Hematopoietic multipotent progenitor cell treated with erythropoietin and hydrocortisone succinate and interleukin-3 and kit ligand, for 4 days (in vitro differentiated cells): ENCODE data around the gene LUZP2.
A peak's percentile ranks its signal among the peaks of the same experiment; 100 is the strongest.

Source experiments
- DNase-seq: peaks from one replicate; pipeline ENCODE4 v3.0.0-alpha.2; 2015

The LUZP2 gene

DNA sequence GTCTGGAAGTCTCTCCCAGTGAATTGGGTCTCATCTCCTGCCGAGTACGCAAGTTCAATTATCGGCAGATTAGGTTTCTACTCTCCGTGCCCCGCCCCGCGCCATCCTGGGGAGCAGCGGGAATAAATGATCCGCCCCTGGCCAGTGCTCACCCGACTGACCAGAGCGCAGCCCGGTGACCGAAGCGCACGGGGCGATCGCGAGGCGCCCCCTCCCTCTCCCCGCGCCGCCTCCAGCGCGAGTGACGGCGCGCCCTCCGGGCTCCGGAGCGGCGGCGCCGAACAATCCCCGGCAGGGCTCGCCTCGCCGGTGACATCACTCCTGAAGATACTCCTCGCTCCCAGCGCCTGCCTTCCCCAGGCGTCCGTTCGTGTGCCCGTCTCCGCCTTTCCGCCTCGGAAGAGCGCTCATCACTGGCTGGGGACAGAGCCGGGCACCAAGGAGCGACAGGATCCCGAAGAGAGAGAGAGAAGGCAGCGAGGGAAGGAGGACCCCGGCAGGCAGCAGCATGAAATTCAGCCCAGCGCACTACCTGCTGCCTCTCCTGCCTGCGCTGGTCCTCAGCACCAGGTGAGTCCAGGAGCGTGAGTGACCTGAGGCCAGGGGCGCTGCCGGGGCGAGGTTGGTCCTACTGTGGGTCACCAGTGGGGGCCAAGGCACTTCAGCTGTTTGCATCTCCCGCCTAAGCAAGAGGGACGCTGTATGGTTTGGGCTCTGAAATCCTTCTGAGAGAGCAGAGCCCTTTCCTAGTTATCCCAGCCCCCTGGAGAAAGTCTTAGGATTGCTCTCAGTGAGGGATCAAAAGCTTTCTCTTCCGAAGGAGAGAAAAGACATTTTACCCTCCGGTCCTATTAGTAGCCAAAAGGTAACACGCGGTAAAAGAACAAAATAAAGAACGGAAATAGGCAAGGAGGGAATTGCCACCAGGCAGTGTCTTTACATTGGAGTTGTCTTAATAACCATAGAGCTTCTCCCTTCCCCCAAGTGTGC, at the start of gene LUZP2:
TSS of gene LUZP2 (plus strand) at position 318 of the 990 bp plus-strand sequence.
- peak; percentile 3 for DNase-seq

DNA sequence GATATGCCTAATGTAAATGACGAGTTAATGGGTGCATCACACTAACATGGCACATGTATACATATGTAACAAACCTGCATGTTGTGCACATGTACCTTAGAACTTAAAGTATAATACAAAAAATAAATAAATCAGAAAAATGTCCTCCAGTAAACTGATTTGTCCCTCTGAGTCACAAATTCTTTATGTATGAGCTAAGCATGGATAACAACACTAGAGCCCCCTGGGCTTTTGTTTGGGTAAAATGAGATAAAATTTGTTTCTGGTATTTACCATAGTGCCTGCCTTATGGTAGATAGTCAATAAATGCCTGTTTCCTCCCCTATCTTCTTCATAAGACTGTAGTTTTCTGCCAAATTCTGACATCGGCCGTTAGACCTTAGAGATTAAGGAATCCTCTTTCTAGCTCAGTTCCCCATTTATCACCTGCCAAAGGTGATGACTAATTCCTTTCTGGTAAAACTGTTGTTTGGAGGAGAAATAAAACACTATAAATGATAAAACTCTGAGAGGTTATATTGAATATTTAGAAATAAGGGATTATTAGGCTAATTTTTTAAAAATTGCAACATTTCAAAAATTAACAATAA, 43.6 kb upstream of the LUZP2 start:
- no peak for DNase-seq

DNA sequence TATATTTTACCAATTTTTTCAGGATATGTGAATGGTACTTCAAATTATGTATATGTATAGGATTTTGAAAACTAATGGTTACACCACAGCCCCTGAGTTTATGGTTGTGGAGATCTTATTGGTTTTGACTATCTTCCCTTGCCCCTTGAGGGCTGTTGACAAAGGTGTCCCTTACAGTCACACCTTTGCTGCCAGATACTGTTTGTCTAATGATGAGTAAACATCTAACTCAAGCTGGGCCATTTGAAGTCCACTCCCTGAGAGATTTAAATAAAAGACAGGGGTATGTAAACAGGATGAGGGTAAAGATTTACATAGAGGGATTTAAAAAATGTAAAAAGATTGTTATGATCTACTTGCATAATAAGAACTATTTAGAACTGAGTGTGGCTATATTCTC, 38.9 kb upstream of the LUZP2 start:
- DNase-seq: no peak

DNA sequence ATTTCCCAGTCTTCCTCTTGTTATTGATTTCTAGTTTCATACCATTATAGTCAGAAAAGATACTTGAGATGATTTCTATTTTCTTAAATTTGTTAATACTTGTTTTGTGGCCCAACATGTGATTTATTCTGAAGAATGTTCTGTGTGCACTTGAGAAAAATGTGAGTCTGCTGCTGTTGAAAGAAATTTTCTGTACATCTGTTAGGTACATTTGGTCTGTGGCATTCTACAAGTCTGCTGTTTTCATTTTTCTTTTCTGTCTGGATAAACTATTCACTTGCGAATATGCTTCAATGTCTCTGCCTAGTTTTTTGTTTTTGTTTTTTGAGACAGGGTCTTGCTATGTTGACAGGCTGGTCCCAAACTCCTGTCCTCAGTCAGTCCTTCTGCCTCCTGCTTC, 26.4 kb upstream of the LUZP2 start:
- DNase-seq: no peak

DNA sequence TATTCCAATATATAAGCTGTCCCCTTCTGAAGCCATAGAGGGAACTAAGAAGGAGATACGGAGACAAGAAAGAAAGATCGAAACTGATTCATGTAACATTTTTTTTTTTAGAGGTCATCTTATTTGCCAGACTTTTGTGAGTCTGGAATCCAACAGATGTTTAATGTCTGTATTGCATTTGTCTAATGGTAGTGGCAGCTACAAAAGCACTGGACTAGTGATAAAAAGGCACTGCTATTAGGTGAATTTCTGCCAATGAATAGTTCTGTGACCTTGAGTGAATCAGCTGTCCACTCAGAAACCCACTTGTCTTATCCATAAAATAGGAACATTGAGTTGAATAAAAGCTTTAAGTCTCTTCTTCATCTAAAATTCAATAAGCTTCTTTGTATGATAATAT, 25.8 kb upstream of the LUZP2 start:
- DNase-seq: no peak

DNA sequence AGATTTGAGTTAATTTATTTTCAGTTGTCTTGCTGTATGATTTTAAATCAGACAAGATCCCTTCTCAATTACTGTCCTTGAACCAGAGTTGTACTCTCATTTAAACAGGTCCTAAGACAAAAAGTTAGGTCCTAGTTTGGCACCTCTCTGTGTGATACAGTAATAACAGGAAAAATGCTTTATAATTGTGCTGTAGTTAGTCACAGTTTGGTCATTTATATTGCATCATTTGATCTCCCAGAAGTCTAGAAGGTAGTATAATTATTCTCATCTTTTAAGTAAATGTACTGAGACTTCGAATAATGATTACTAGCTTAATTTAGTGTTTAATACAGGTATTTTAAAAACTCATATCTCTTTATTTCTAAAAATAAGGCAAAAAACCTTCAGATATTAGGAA, 18.1 kb upstream of the LUZP2 start:
- DNase-seq: no peak

DNA sequence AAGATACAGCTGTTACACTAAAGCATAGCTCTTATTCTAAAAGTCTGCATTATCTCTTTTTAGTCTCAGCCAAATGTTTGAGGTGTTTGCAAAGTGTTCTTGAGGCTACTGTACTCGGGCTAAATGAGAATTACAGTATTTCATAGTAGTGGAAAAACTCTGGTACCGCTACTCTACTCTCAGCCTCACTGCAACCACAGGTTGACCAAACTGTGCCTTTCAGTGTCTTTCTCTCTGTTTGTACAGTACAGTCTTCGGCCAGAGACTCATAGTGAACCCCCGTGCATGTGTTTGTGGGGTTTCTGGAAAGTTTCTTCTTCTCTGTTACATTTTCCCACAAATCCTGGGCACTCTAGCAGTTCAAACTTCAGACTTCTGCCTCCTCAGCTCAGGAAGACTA, 7.4 kb upstream of the LUZP2 start:
- no peak for DNase-seq

DNA sequence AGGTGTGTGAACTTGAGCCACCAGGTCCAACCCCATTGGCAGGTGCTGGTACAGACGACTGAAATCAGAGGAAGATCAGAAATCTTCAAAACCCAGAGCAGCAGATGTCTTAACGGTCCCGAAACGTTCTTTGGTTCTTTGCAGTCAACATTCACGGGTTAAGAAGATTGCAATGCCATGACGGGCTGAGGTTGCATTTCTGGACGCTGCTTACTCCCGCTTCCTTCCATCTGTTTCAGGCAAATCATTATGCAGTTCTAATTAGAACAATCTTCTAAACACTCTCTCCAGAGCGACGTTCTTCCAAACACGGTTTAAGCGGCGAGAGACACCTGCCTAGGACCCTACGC, 492 bp upstream of the LUZP2 start:
- DNase-seq: no peak

DNA sequence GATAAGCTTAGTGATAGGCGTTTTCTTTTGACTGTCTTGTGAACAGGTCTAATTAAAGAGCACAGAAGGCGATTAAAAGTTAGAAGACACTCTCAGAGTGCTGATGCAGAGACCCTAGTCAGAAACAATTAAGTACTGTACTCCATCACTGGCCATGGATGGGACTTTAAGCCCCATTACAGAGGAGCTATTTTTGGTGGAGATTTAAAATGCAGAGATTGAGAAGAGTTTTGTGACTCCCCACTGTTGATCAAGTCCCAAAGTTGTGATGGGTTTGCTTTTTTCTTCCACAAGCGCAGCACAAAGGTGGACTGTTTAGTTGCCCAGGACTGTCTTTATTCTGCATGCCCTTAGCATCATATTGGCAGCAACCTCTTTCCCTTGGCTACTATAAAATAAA, 978 bp downstream of the LUZP2 start:
- no peak for DNase-seq

DNA sequence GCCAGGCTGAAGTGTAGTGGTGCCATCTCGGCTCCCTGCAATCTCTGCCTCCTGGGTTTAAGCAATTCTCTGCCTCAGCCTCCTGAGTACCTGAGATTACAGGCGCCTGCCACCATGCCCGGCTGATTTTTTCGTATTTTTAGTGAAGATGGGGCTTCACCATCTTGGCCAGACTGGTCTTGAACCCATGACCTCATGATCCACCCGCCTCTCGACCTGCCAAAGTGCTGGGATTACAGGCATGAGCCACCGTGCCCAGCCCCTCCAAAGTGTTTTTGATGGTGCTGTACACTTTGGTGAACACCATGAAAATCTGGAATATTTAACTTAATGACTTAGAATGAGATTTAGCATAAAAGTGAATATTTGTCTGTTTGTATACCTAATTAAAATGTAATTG, 5.6 kb downstream of the LUZP2 start:
- no peak for DNase-seq

DNA sequence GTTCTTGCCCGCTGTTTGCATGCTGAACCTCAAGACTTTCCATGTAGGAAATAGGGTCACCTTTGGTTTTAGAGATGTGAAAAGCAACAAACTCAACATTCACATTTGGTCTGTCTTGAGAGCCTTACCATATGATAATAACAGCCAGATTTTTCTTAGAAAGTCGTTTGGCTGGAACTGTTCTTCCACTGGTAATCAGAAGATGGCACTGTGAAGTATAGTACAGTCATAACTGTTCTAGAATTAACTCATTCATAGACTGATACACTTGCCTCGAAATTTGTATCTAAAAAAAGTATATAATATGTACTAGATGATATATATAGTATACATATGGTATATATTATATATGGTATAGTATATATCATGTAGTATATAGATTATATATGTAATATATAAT, 12.3 kb downstream of the LUZP2 start:
- peak; percentile 2 for DNase-seq

DNA sequence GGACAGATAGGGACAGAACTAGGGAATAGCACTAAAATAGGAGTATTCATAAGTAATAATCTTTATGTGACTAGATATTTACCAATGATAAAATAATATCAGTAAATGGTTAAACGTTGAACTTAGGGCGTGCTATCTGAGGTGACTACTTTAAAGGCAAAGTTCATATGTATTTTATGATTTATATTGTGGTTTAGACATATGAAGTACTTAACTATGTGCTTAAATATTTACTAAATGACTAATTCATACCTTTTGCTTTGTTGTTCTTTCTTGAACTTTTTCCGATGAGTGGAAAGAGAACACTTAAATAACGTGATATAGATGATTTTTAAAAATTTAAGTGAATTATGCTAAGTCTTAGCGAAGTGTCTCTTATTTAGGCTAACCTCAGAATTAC, 14.7 kb downstream of the LUZP2 start:
- DNase-seq: no peak

DNA sequence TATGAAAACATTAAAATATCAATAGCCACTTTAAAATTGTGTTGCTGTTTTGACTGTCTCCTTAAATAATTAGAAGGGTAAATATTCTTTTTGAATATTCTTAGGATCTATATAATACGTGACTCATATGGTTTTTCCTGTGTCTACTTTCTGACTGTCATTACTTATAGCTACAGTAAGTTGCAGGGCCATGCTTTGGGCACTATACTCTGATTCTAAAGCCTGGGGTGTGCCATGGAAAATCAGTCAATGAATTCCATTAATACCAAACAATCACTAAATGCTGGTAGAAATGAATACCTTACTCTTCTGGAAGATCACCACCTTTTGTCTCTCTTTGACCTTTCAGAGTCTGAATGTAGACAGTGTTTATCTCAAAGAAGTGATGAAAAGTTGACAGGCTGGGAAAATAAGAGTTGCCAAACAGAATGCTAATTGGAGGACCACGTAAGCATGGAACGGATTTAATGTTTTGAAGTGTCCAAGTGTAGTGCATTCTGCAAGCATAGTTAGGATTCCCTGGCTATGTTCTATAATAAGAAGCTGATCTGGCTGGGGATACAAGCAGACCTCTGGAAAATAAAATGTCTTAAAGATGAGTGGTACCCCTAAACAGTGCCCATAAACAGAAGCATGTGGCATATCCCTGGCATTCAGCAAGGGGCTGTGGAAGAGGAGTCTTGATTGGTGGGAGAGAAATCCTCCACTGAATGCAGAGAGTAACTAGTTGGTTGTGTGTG, 16.8 kb downstream of the LUZP2 start:
- no peak for DNase-seq

DNA sequence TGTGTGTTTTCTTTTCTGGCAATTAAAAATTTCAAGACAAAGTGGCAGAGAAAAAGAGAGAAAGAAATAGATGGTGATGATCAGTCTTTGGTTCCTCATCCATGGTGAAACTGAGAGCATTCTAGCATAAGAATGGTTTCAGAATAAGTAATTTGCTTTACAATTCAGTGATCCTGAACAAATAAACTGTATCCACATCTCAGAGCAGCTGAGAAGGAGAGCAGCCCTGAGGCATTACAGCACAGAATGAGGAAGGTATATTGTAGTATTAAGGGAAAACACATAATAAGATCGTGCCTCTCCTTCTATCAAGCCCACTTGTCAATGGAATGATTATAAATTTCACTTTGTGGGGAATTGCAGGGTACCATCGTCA, 17.4 kb downstream of the LUZP2 start:
- no peak for DNase-seq

DNA sequence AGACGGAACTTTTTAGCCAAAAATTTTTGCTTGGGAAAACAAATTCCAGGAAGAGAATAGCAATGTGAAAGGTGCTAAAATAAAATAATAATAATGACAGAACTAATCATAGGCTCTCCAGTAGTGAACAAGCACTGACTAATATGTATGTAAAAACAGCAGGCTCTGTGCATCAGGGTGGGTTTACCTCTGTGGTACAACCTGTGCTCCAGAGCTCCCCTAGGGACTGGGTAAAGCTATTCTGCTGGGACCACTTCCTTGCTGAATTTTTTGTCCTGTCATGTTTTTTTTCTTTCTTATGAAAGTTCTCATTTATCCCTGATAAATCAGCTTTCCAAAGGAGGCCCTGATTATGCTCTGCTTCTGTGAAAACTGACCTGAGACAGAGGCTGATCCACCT, 18.8 kb downstream of the LUZP2 start:
- no peak for DNase-seq

DNA sequence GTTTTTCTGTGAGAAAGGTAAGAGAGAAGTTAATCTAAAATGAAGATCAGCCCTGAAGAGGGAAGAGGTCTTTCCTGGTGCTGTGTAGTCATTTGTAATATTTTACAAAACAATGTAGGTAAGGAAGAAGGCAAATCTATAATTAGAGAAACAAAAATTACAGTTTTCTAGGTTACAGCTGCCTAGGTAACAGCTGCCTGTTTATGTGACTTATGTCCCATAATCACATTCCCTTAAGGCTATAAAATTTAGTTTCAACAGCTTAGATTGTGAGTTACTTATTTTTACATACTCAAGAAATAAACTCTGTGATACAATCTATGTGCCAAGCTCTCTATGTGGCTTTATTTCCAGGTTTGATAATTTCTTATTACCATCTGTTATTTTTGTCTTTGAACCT, 19.8 kb downstream of the LUZP2 start:
- no peak for DNase-seq

DNA sequence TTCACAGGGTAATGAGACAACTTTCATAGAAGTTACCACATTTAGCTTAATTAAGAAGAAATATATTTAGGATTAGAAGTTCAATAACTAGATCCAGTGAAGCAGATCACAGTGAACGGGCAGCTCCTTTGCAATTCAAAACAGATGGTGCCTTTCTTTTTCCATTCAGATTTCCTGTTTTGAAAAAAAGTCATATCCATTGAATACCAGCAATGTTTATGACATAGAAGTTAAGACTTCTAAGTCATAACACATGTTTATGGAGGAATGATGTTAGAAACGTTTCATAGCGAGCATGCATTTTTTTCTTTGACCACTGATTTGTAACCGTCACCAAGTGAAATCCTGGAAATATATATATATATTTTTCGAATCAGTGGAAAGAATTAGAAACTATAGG, 24.7 kb downstream of the LUZP2 start:
- DNase-seq: no peak

DNA sequence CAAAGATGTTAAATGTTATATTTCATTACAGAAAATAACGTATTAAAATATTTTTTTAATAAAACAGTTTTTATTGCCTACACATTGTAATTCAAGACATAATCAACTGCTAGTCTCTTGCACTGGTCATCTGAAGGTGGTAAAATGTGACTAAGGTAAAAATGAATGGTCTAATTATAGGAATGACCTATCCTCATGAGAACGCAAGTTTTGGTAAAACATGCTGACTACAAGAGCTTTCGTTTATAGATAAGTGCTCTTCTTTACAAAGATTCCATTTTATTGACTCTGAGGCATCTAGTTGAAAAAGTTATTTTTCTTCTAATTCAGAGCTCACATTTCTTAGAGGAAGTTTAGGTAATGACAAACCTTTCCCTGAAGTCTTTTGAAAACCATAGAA, 27.3 kb downstream of the LUZP2 start:
- no peak for DNase-seq

DNA sequence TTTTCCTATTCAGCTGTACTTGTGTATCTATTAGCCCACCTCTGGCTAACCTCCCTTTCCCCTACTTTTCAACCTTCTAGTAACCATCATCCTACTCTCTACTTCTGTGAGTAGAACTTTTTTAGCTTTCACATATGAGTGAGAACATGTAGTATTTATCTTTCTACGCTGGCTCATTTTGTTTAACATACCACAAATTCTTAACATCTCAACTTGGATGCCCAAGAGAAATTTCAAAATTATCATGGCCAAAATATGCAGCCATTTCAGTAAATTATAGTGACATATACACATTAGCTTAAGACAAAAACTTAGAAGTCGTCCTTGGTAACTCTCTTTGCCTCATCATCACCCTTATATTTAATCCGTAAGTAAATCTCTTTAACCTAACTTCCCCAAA, 34.7 kb downstream of the LUZP2 start:
- DNase-seq: no peak

DNA sequence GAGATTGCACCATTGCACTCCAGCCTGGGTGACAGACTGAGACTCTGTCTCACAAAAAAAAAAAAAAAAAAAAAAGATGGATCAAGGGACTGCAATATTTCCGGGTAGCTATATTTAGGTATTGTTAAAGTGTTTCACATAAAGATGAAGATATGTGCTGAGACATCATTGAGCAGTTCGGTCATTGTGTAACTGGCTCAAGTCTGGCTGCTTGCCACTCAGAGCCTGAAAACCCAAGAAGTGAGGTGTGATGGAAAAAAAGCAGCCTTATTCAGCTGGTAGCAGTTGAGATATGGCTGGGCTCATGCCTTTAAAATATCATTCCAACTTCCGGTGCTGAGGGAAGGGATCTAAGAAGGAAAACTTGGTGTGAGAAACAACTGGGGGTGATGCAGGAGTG, 46.9 kb downstream of the LUZP2 start:
- DNase-seq: no peak

DNA sequence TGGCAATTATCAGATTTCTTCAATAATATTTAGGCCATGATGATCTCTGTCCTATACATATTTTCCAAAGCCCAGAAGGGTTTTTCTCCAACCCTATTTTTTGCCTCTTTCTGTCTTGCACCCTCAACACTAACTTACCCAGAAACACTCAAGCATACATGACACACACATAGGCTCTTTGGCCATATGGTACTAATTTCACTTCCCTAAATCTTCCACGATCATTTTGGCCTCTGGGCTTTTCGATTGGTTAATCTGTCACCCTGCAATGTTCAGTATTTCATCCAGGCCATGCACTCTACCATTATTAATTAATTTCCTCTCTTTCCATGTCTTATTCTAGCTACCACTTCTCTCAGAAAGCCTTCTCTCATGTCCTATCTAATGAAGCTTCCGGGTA, 59.8 kb downstream of the LUZP2 start:
- DNase-seq: no peak

DNA sequence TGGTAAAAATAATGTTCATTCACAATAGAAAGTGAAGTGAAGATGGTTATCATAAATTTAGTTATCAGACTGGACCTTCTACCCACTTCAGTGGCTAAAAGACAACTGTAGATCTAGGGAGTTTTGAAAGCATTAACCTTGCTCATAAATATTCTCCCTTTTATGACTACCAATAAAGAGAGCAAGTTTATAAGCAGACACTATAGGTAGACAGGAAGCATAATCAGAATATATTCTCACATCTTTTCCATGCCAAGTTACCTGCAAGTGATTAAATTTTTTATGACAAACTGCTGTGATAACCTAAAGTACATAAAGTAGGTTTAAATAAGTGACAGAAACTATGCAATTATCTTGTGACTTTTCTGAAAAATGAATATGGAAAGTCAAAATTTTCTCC, 62.5 kb downstream of the LUZP2 start:
- DNase-seq: no peak

DNA sequence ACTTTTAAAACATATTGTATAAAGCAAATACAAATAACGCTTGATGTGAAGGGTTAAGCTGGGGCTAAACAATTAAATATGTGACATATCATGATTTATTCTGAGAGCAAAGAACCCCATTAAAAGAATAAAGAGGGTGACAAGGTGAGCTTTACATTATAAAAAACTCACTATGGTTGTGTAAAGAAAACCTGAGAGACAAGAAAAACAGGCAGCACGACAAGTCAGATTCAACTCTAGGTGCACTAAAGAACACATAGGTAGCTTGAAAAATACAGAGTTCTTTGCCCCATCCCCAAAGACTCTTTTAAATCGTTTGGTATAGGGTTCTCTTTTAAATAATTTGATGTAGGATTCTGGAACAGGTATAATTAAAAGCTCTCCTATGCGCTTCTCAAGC, 63.5 kb downstream of the LUZP2 start:
- no peak for DNase-seq

DNA sequence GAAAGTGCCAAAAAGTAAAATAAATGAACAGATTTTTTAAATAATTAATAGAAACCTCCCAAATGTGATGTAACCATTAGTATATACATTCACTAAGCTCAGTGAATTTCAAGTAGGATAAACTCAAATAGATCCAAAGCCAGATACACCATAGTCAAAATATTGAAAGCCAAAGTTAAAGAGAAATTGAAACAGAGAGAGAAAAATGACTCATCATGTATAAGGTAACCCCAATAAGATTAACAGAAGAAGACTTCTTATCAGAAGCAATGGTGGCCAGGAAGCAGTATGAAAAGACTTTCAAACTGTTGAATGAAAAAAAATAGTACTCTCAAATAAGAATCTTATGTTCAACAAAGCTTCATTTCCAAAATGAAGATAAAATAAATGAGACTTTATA, 70.5 kb downstream of the LUZP2 start:
- no peak for DNase-seq
